Upper lobe of right lung (tissue), 1 donor: Measurements from ENCODE around the gene MYZAP. TPM values are rescaled to one million over a fixed set of nuclear protein-coding genes. Genes with fewer than 3 reads are reported as not detected.

ENCODE experiments used
- ATAC-seq: fragments of 200-7000 bp; cut with Tn5 transposase; one replicate; pipeline ENCODE4 v1.9.1; 2020; ENCODE audit warnings: mild to moderate bottlenecking, moderate library complexity
- DNase-seq: peaks from one replicate; pipeline ENCODE4 v3.0.0-alpha.2; 2020
- H3K27ac ChIP-seq: fragments of 200-600 bp; one replicate; pipeline ENCODE4 v1.8.0; 2022
- H3K27me3 ChIP-seq: fragments of 200-600 bp; one replicate; pipeline ENCODE4 v1.8.0; 2022; ENCODE audit warnings: mild to moderate bottlenecking
- H3K36me3 ChIP-seq: fragments of 200-600 bp; one replicate; pipeline ENCODE4 v1.8.0; 2022
- H3K4me1 ChIP-seq: fragments of 200-600 bp; one replicate; pipeline ENCODE4 v1.8.0; 2022
- H3K4me3 ChIP-seq: fragments of 200-600 bp; one replicate; pipeline ENCODE4 v1.8.0; 2022; ENCODE audit warnings: mild to moderate bottlenecking
- H3K9me3 ChIP-seq: fragments of 200-600 bp; one replicate; pipeline ENCODE4 v1.8.0; 2022
- intact Hi-C: fragments of 100-400 bp; cut with DNase I; formaldehyde crosslinking; loops from one replicate; pipeline ENCODE4 v1.11.0; 2022
- total RNA-seq: library from RNA; stranded (reverse); fragmentation: NEBNext Ultra II Directional; extraction: Animal tissue kit (Norgen Biotek cat#: 25700); gene quantifications from one replicate; pipeline ENCODE4 v1.2.1, GENCODE V29; 2021
- TF ChIP-seq, protein P1 (sequence below): fragments of 200-600 bp; IDR thresholded peaks from one replicate; pipeline ENCODE4 v1.8.0; 2022; ENCODE audit warnings: antibody characterized with exemption
- donor health status: DM: no; HTN: yes; CAD: no; lungs with severe emphysema.

Gene MYZAP
- total RNA-seq, 1 donor from 2014 or later, result 30.9 TPM

DNA sequence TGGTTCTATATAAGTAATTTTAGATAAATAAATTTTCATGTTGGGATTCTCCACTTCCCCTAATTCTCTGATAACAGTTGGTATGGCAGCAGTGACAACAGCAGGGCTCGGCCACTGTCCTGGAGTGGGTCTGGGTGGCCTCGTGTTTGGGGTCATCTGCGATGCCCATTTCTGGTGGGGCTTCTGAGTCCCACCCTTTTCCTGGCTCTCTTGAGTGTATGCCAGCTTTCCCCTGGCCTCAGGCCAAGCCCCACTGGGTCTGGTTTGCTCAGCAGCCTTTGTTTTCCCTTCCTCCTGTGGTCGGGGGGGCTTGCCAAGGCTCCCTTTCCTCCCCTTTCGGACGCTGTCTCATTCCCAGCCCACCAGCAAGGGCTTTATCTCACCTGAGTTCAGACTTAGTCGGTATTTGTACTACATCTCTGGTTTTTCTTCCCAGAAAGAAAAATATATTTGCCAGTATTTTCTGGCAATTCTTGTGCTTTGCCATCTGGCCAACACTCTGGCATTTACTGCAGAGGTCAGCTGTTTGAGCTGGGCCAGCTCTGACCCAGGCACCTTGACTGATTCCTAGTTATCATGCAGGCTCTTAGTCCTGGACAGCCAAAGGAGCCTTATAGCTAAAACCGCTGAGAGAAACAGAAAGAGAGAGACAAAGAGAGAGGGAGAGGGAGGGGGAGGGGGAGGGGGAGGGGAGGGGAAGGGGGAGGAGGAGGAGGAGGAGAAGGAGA lies 35.2 kb downstream of the MYZAP start:
- peak overlapping the region; percentile 27 for H3K27ac ChIP-seq
- DNase-seq, result no peak
- H3K27me3 ChIP-seq, result no peaks in the 10 kb centered on the region
- ATAC-seq, result peak; percentile 49
- intact Hi-C loops, result no loop called here
- TF ChIP-seq, protein P1, sequence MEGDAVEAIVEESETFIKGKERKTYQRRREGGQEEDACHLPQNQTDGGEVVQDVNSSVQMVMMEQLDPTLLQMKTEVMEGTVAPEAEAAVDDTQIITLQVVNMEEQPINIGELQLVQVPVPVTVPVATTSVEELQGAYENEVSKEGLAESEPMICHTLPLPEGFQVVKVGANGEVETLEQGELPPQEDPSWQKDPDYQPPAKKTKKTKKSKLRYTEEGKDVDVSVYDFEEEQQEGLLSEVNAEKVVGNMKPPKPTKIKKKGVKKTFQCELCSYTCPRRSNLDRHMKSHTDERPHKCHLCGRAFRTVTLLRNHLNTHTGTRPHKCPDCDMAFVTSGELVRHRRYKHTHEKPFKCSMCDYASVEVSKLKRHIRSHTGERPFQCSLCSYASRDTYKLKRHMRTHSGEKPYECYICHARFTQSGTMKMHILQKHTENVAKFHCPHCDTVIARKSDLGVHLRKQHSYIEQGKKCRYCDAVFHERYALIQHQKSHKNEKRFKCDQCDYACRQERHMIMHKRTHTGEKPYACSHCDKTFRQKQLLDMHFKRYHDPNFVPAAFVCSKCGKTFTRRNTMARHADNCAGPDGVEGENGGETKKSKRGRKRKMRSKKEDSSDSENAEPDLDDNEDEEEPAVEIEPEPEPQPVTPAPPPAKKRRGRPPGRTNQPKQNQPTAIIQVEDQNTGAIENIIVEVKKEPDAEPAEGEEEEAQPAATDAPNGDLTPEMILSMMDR, result no peak
- H3K9me3 ChIP-seq, result no peaks in the 10 kb centered on the region
- no peak overlapping the region for H3K4me3 ChIP-seq
- no peaks in the 10 kb centered on the region for H3K4me1 ChIP-seq
- no peaks in the 10 kb centered on the region for H3K36me3 ChIP-seq

DNA sequence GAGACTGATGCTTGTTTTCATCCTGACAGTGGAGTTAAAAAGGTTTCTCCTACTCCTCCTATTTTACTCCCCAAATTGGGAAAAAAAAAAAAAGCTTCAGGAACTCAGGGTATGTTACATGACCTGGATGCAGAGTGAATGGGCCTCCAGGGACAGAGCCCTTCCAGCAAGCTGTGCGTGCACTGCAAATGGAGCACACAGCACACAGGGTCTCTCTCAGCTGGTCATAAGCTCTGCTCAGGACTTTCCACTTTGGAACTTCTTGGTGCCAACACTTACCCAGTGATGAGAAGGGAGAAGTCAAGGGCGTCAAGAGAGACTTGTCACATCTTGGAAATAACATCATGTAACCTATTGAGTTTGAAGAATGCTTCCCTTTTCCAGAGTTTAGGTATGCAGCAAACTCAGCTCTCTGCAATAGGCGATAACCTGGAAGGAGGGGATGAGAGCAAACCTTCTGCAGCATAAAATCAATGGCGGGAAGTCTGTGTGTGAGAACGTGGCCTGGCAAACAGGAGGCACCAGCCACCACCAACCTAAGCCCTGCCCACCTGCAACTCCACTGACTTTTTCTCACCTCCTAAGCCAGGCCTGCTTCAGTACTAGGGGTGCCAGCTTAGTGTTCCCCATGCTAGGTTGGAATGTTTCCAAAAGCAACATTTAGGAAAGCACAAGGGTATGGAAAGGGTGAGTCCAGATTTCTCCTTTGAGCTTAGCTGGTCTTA lies 39.8 kb downstream of the MYZAP start:
- H3K27ac ChIP-seq, result no peak overlapping the region
- intact Hi-C loops, result no loop called here
- H3K4me1 ChIP-seq, result no peaks in the 10 kb centered on the region
- no peaks in the 10 kb centered on the region for H3K36me3 ChIP-seq
- ATAC-seq (no peak), DNase-seq (no peak)
- no peak overlapping the region for H3K4me3 ChIP-seq
- TF ChIP-seq, protein P1, result no peak
- H3K9me3 ChIP-seq, result no peaks in the 10 kb centered on the region
- no peaks in the 10 kb centered on the region for H3K27me3 ChIP-seq

DNA sequence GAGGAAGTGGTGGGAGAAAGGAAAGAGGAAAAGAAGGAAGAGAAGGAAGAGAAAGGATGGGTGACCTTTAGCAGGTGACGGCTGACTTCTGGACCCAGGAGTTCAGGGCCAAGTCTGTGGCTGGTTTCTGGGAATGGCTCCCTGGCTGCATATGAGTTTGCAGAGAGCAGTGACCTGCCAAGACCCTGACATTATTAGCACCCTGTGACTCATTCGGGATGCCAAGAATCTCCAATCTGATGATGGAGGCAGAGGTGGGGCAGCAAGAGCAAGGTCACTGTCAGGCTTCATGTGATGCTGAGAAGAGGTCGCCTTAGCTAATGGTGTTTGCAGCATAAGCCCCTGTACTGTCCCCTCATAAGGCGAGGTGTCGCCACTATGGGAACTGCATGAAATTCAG lies 42.6 kb downstream of the MYZAP start:
- DNase-seq (no peak), ATAC-seq (no peak)
- TF ChIP-seq, protein P1, result no peak
- intact Hi-C loops, result no loop called here
- Histone ChIP-seq H3K4me3 (no peak overlapping the region), H3K4me1 (no peaks in the 10 kb centered on the region), H3K9me3 (no peaks in the 10 kb centered on the region), H3K27ac (no peak overlapping the region), H3K36me3 (no peaks in the 10 kb centered on the region), H3K27me3 (no peaks in the 10 kb centered on the region)

DNA sequence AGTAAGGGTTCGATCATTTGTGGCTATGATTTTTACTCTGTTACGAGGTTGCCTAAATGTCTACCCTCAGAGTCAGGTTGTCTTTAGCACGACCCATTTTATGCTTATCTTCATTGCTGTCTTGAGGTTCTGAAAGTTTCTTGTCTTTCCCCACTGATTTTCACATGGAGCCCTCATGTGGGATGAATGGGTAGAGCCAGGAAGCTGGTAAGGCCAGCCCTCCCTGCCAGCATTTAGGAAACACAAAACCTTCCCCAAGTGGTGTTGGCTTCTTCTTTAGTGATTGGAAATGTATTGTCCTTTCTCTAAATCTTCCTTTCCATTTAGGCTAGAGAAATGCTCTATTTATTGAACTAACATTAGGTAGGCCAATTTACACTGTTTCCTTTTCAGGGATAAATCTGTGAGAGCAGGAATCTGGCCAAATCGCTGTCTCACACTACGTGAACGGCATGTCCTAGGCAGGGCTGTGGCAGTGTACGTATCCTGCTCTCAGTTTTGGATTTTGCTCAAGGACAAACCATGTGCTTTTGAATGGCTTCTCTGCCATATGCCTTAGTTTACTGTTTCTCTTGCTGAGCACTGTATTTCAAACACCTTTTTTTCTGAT lies 43.7 kb downstream of the MYZAP start:
- Histone ChIP-seq H3K4me3 (no peak overlapping the region), H3K36me3 (no peaks in the 10 kb centered on the region), H3K27ac (no peak overlapping the region), H3K9me3 (no peaks in the 10 kb centered on the region), H3K4me1 (no peaks in the 10 kb centered on the region), H3K27me3 (no peaks in the 10 kb centered on the region)
- TF ChIP-seq, protein P1, result peak; percentile 29
- intact Hi-C loops, result no loop called here
- no peak for DNase-seq
- no peak for ATAC-seq

DNA sequence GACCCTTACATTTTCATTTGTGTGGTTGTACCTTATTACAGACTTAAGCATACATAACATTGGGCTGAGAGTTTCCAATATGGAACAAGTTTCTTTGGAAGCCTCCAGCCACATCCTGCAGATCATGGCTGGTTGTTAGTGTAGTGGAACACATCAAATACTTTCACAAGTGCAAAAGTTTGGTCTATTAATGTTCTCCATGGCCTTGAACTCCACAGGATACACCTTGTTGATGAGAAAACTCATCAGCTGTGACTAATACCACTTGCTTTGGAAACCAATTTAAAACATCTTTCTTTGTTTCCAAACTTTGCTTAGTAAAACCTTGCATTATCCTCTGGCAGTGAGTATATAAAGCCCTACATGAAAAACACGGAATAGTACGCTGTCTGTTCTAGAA lies 46.1 kb downstream of the MYZAP start:
- TF ChIP-seq, protein P1, result no peak
- H3K36me3 ChIP-seq, result no peaks in the 10 kb centered on the region
- H3K27ac ChIP-seq, result no peak overlapping the region
- intact Hi-C loops, result no loop called here
- no peaks in the 10 kb centered on the region for H3K9me3 ChIP-seq
- ATAC-seq (no peak), DNase-seq (no peak)
- no peaks in the 10 kb centered on the region for H3K27me3 ChIP-seq
- H3K4me1 ChIP-seq, result no peaks in the 10 kb centered on the region
- no peak overlapping the region for H3K4me3 ChIP-seq
